ENCODE measurements around the gene ADARB2.
"Not testable (repeated sequence)": the region's sequence is repeated elsewhere in the genome, so short reads cannot be mapped to it uniquely, and the experiment has no call there.

ADARB2 gene

DNA sequence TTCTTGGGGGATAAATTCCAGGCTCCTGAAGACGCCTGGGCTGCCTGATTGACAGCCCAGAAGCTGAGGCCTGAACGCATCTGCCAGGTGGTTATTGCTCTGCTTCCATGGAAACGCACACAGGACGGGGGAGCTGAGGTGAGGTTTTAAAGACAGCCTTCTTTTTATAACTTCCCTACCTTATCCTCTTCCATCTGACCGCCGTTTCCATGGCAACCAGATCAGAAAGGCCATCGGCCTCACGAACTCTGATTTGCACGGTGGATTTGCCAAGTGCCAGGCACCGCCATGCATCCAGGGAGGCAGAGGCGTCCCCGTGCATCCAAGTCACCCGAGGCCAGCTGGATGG is 260.9 kb downstream of the ADARB2 start:
- no peak for DNase-seq

GRCh38 chr10:1475771-1476454 is 261.4 kb downstream of the ADARB2 start:
- no peak for DNase-seq

DNA sequence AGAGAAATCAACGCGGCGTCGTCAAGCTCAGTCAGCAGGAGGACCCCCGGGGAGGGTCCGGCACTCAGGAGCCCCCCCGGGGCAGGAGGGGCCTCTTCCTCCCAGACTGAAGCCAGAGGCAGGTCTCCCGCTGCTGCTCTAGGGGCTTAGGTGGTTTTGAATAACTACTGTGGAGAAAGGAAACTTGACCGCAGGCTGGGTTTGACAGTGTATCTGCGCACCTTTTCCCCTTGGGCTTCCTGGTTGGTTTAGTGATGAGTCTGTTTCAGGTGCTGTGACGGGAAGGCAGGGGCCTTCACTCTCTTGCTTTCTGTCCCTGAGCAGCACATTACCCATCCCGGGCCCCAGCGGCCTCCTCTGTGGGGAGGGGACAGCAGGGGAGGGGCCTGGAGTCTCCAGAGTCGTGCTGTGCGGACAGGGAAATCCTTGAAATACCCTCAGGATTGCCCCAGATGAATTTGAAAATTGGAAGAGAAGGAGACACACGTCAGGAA is 262.2 kb downstream of the ADARB2 start:
- DNase-seq: no peak

DNA sequence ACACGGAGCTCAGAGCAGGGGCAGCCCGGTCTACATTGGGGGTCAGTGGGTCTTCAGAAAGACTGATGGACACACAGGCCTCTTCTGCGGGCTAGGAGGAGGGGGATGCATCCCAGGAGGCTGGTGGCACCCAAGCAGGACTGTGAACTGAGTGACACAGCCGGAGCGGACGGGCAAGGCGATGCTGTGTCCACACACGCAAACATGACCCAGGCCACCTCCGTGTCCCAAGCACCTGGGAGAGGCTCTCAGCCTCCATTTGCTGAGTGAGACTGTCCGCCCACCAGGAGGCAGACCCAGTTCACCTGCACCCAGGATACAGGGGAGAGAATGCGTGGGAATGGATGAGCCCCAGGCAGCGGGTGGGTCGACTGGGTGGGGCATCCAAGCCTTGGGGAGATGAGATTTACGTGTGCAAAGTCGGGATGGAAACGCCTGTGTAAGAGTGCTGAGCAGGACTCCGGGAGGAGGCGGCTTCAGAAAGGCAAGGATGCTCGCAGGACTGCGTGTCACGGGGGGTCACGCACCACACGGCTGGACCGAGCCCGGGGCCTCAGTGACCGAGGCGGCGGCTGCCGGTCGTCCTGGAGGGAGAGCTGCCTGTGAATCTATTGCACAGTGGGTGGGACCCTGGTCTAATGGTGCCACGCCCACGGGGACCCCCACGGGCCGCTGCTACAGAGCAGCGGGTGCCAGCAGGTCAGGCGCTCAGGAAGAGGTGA is 262.8 kb downstream of the ADARB2 start:
- no peak for DNase-seq

GRCh38 chr10:1473874-1474273 is 263.5 kb downstream of the ADARB2 start:
- no peak for DNase-seq

- no peak for DNase-seq
Measured at GRCh38 chr10:1472178-1472958, 265.0 kb downstream of the ADARB2 start.

DNA sequence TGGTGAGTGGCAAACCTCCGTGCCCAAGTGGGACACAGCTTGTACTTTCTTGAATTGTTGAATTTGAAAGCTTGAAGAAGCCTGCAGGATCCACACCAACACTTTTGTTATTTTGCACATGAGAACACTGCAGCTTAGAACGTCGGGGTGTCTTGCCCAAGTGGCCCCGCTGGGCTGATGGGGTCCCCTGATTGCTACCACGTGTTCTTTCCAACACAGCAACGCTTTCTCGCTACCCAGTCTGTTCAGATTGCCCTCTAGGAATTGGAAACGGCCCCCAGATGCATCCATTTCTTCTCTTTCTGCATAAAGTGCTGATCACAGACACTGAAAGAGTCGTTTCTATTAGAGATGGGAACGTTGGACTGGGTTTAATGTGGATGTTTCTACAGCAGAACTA is 268.5 kb downstream of the ADARB2 start:
- no peak for DNase-seq

DNA sequence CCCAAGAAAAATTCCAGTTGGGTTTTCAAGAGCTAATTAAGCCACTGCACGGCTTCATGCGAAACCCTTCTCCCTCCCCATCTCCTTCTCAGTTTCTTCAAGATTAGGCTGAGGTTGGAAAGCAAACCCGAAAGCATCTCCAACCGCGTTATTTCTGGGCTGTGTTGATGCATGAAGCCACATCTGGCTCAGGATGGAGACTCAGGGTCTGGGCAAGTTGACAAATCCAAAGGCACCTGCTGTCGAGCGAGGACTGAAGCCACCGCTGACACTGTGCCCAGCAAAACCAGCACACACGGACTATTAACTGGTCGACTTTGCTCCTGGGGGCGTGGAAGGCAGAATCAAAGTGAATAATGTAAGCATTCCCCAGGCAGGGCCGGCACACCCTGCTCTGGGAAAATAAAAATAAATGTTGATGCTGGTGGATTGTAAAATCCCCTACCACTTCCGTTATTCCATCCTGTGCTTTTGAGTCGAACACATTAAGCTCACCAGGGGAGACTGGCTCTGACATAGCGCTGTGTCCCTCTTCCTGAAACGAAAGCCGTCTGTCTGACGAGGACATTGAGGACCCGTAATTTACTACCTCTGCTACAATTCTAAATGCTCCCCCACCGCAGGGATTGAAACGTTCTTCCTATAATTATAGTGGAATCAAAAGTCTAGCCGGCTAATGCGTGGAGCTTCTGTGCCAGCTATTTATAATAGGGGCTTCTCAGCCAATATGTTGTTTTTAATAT is 269.8 kb downstream of the ADARB2 start:
- DNase-seq: no peak

GRCh38 chr10:1465993-1466764 is 271.1 kb downstream of the ADARB2 start:
- no peak for DNase-seq

GRCh38 chr10:1465418-1465911 is 271.9 kb downstream of the ADARB2 start:
- no peak for DNase-seq

GRCh38 chr10:1464881-1465417 is 272.4 kb downstream of the ADARB2 start:
- DNase-seq: no peak

GRCh38 chr10:1463971-1464370 is 273.4 kb downstream of the ADARB2 start:
- not testable (repeated sequence) for DNase-seq

GRCh38 chr10:1462994-1463633 is 274.2 kb downstream of the ADARB2 start:
- DNase-seq: no peak

DNA sequence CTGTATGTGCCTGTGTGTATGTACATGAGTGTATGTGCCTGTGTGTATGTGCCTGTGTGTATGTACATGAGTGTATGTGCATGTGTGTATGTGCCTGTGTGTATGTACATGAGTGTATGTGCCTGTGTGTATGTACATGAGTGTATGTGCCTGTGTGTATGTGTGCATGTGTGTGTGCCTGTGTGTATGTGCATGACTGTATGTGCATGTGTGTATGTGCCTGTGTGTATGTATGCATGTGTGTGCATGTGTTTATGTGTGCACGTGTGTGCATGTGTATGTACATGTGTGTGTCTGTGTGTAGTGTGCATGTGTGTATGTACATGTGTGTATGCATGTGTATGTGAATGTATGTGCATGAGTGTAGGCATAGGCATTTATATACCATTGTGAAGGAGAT is 274.8 kb downstream of the ADARB2 start:
- DNase-seq: no peak

GRCh38 chr10:1462032-1462431 is 275.3 kb downstream of the ADARB2 start:
- no peak for DNase-seq

DNA sequence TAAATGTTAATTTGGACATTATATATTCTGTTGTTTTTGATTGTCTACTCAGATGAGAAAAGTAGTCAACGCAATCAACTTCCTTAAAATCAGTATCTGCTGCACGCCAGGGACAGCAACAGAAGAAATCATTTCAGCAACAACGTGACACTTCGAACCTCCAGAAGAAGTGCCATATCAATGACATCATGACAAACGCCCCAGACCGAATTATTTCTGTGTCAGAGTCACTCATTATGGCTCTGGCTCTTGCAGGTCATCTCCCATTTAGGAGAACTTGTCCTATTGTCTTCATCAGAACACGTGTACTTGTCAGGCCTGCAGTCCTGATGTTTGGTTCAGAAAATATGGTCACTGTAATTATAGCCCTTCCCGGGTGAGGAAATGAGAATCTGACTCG is 276.3 kb downstream of the ADARB2 start:
- no peak for DNase-seq

- not testable (repeated sequence) for DNase-seq
Measured at GRCh38 chr10:1459664-1460063, 277.7 kb downstream of the ADARB2 start.

DNA sequence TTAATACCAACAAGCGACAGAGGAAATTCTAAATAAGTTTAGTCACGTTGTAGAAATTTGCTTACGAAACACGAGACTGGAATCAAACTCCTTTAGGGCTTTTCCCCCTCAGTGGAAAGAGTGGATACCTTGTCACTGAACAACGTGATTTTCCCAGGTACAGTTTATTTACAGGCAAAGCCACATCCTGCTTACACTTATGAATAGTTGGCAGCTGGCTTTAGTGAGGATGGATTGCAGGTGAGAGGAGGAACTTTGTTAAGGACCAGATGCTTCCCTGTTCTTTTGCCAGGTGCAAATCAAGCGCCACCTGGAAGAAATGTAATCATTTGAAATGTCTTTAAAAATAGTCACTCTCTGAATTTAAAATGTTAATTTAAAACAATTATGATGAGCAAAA is 282.4 kb downstream of the ADARB2 start:
- no peak for DNase-seq

DNA sequence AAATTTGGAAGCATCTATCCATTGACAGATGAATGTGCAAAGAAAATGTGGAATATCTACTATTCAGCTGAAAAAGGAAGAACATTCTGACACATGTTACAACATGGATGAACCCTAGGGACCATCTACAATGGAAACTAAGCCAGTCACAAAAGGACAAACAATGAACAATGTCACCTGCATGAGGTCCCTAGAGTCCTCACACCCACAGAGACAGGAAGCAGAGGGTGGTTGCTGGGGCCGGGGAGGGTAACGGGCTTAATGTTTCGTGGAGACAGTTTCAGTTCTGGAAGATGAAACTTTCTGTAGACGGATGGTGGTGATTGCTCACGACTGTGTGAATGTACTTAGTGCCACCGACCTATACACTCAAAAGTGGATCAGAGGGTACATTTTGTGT is 282.9 kb downstream of the ADARB2 start:
- DNase-seq: no peak

GRCh38 chr10:1452777-1453176 is 284.5 kb downstream of the ADARB2 start:
- DNase-seq: no peak

DNA sequence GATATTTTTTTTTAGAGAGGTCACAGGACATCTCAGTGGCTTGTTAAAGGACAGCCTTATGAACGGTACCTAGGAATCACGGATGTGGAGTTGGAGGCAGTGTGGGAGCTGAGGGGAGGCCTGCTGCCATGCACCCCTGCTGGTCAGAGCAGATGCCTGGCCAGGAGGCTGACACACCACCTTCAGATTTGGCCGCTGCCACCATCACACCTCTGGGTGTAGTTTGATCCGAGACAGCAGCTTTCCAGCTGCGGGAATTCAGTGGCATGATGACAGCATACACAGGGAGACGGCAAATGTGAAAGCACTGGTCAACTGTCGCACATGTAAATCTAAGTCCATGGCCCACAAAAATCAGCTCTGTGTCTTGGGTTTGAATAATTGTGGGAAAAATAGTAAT is 285.4 kb downstream of the ADARB2 start:
- no peak for DNase-seq

Data from activated CD8-positive, alpha-beta memory T cell treated with anti-CD3 and anti-CD28 coated beads for 24 hours (primary cell).